ENCODE measurements around the gene HELQ. TPM values are rescaled to one million over a fixed set of nuclear protein-coding genes. Genes with fewer than 3 reads are reported as not detected.
A peak's percentile ranks its signal among the peaks of the same experiment; 100 is the strongest.
"Not testable (repeated sequence)": the region's sequence is repeated elsewhere in the genome, so short reads cannot be mapped to it uniquely, and the experiment has no call there.

The HELQ gene
- total RNA-seq, 2 experiments from 2014 or later: 14.0 to 16.2 TPM

DNA sequence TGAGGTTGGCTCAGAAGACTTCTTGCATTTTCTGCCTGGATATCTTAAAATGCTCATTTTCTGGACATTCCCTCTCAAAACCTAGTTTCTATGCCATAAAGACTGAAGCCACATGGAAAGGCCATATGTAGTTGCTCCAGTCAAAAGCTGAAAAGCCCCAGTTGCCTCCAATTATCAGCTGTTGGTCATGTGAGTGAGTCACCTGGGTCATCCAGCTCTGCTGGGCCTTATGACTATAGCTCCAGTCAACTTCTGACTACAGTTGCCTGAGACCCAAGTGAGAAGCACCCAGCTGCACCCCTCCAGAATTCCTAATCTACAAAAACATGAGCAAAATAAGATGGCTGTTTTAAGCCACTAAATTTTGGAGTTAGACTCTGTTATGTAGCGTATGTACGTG, 41.9 kb downstream of the HELQ start:
- DNase-seq: no peak
- H3K4me3 Mint-ChIP-seq: no peak overlapping the region
- H3K27ac Mint-ChIP-seq: no peak overlapping the region
- H3K27me3 Mint-ChIP-seq: no peaks in the 10 kb centered on the region
- peaks cover 4% of the 10 kb centered on the region for H3K4me1 Mint-ChIP-seq
- ChIA-PET POLR2A (no interaction called here), CTCF (interaction anchor here (1.1 kb wide), 1 partner anchor 40 kb away, joined by 3 read pairs; no protein-coding TSS in a partner anchor)
- peaks cover 32% of the 10 kb centered on the region for H3K36me3 Mint-ChIP-seq (ENCODE audit: low read depth)
- H3K9me3 Mint-ChIP-seq: no peaks in the 10 kb centered on the region

DNA sequence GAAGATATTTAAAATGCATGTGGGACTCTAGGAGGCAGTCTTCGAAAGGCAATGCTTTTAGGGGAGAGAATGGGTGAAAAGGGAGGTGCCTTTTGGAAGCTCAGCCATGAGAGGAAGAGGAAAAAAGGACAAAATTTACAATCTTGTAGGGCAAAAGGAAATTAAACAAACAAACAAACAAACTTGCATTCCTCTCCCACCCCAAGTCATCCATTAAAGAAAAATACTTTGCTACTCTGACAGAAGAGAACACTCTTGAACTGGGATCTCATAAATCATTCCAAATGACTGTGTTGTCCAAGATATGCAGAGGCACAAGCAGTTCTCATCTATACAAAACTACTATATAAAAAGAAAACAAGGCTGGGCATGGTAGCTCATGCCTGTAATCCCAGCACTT, 46.7 kb downstream of the HELQ start:
- Mint-ChIP-seq H3K9me3 (no peaks in the 10 kb centered on the region), H3K4me3 (no peak overlapping the region), H3K36me3 (ENCODE audit: low read depth) (peaks cover 17% of the 10 kb centered on the region), H3K4me1 (no peaks in the 10 kb centered on the region), H3K27ac (no peak overlapping the region), H3K27me3 (no peaks in the 10 kb centered on the region)
- DNase-seq: no peak
- POLR2A ChIA-PET: interaction anchor here (0.6 kb wide), 1 partner anchor 93 kb away, joined by 9 read pairs; no protein-coding TSS in a partner anchor
- CTCF ChIA-PET: no interaction called here

DNA sequence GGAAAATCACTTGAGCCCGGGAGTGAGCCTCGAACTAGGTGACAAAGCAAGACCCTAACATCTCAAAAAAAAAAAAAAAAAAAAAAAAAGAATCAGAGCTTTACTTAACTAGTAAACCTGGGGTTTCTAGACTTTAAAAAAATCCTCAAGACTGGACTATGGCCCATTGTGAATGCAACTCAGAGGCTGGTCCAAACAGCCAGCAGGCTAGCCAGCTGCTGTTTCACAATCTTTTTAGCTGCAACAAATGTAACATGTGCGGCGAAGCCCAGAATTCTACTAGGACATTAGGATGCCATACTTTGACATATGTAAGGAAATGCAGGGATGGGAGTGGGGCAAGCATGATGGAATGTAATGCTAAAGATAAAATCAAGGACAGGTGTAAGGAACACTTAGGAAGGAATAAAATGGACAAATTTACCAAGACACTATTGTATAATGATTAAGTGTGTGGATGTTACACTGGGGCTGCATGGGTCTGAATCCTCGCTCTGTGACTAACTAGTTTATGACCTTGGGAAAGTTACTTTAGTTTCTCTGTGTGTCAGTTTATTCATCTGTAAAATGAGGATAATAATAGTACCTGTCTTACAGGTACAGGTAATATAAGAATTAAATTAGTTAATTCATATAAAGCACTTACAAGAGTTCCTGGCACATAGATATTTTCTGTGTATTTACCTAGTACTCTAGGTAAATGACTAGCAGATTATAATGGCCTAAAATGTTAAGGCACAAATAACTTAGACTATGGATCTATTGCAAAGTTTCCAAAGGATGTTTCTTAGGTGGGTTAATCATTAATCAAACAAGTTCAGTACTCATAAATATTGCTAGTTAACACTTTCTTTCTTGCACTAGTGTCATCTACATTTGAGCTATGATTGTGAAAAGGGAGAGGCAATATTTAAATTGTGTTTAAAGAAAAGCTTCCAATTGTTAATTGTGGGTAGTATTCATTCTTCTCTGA, 49.5 kb downstream of the HELQ start:
- peaks cover 11% of the 10 kb centered on the region for H3K36me3 Mint-ChIP-seq (ENCODE audit: low read depth)
- CTCF ChIA-PET: no interaction called here
- H3K4me1 Mint-ChIP-seq: peaks cover 5% of the 10 kb centered on the region
- H3K27me3 Mint-ChIP-seq: no peaks in the 10 kb centered on the region
- H3K27ac Mint-ChIP-seq: peak overlapping the region; percentile 26
- no peak for DNase-seq
- H3K4me3 Mint-ChIP-seq: no peak overlapping the region
- no peaks in the 10 kb centered on the region for H3K9me3 Mint-ChIP-seq
- POLR2A ChIA-PET: no interaction called here

DNA sequence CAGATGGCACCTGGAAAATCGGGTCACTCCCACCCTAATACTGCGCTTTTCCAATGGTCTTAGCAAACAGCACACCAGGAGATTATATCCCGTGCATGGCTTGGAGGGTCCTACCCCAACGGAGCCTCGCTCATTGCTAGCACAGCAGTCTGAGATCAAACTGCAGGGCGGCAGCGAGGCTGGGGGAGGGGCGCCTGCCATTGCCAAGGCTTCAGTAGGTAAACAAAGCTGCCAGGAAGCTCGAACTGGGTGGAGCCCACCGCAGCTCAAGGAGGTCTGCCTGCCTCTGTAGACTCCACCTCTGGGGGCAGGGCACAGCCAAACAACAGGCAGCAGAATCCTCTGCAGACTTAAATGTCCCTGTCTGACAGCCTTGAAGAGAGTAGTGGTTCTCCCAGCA, 57.5 kb downstream of the HELQ start:
- H3K4me1 Mint-ChIP-seq; CTCF ChIA-PET; POLR2A ChIA-PET; H3K4me3 Mint-ChIP-seq; H3K27me3 Mint-ChIP-seq; DNase-seq; H3K36me3 Mint-ChIP-seq (ENCODE audit: low read depth); H3K27ac Mint-ChIP-seq: not testable (repeated sequence)
- peaks cover 11% of the 10 kb centered on the region for H3K9me3 Mint-ChIP-seq

DNA sequence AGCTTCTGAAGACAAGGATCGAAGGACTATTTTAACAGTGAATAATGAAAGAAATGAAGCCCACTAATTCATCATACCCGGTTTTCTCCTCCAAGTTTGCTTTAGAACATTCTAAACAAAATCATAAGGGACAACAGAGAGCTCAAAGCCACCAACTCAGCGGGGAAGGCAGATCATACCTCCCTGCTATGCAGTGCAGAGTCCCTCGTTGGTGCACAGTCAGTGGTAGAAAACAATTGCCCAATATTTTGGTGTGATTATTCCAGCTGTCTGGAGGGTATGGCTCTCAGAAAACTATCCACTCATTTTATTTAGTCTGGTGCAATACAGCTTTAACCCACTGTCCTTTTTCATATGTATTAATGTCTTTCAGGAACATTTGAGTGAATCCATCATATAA, 61.7 kb downstream of the HELQ start:
- CTCF ChIA-PET: no interaction called here
- Mint-ChIP-seq H3K27ac (no peak overlapping the region), H3K9me3 (peaks cover 6% of the 10 kb centered on the region), H3K4me1 (peaks cover 5% of the 10 kb centered on the region), H3K4me3 (no peak overlapping the region), H3K27me3 (peaks cover 7% of the 10 kb centered on the region), H3K36me3 (ENCODE audit: low read depth) (no peaks in the 10 kb centered on the region)
- POLR2A ChIA-PET: no interaction called here
- no peak for DNase-seq

DNA sequence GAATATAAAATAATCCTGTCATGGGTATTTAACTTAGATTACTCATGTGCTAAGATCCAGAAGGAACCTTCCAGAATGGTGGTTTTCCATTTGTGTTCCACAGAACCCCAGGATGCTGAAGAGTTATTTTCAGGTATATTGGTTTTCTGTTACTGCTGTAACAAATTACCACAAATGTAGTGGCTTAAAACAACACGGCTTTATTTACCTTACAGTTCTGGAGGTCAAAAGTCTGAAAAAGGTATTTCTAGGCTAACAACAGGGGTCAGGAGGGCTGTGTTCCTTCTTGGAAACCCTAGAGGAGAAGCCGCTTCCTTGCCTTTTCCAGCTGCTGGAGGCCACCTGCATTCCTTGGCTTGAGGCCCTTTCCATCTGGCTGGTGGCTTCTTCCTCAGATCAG, 63.1 kb downstream of the HELQ start:
- POLR2A ChIA-PET: no interaction called here
- peaks cover 2% of the 10 kb centered on the region for H3K9me3 Mint-ChIP-seq
- peaks cover 7% of the 10 kb centered on the region for H3K27me3 Mint-ChIP-seq
- no peak overlapping the region for H3K27ac Mint-ChIP-seq
- H3K4me3 Mint-ChIP-seq: no peak overlapping the region
- peaks cover 16% of the 10 kb centered on the region for H3K4me1 Mint-ChIP-seq
- CTCF ChIA-PET: no interaction called here
- no peaks in the 10 kb centered on the region for H3K36me3 Mint-ChIP-seq (ENCODE audit: low read depth)
- no peak for DNase-seq

DNA sequence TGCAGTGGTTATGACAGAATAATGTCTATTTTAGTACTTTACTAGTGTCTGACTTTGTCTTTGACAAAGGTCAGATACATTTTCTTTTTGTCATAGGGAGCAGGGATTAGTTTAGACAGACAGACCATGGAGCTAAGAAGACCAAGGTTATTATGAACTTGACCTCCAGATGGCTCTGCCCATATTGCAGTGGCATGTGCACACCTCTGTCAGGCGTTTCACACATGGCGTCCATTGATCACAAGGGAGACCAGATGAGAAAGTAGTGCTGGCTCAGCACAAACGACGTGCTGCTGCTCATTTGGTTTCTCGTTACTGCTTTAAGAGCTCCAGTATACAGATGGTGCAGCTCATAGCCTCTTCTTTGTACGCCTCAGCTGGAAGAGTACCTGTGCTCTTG, 64.7 kb downstream of the HELQ start:
- peaks cover 21% of the 10 kb centered on the region for H3K4me1 Mint-ChIP-seq
- H3K36me3 Mint-ChIP-seq (ENCODE audit: low read depth): no peaks in the 10 kb centered on the region
- H3K27me3 Mint-ChIP-seq: peaks cover 7% of the 10 kb centered on the region
- ChIA-PET POLR2A (no interaction called here), CTCF (interaction anchor here (0.6 to 1.3 kb wide), 3 partner anchors 14 to 398 kb away, joined by 3 to 5 read pairs (median 3); no protein-coding TSS in a partner anchor)
- no peak overlapping the region for H3K27ac Mint-ChIP-seq
- DNase-seq: no peak
- no peak overlapping the region for H3K4me3 Mint-ChIP-seq
- peaks cover 5% of the 10 kb centered on the region for H3K9me3 Mint-ChIP-seq

DNA sequence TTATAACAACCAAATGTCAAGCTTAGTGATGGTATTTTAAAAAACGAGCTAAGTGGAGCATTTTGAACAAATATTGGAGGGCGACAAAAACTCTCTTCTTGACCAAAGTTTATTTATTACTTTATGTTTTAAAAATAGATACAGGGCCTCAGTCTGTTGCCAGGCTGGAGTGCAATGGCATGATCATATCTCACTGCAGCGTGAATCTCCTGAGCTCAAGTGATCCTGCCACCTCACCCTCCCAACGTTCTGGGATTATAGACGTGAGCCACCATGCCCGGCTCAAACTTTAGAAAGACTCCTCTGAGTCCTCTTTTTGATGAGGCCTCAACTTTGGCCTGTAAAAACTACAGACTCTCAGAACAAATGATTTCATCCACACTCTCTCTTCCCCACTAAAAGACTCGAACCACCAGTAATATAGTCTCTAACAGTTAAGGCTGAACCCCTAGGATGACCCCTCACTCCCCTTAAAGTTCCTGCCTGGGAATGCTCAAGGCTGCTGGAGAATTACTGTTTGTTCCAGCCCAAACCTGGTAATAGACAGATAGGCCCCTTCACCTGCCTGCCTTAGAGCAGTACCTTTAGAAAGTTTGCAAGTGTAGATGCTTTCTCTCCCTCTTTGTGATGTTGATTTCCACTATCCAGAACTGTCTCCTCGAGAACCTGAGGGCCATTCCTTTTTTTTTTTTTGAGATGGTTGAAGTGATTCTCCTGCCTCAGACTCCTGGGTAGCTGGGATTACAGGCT, 65.7 kb downstream of the HELQ start:
- peaks cover 21% of the 10 kb centered on the region for H3K4me1 Mint-ChIP-seq
- no peak for DNase-seq
- peaks cover 5% of the 10 kb centered on the region for H3K27me3 Mint-ChIP-seq
- H3K27ac Mint-ChIP-seq: no peak overlapping the region
- ChIA-PET POLR2A (no interaction called here), CTCF (interaction anchor here (0.6 to 1.2 kb wide), 3 partner anchors 11 to 69 kb away, joined by 3 to 4 read pairs (median 3); no protein-coding TSS in a partner anchor)
- H3K9me3 Mint-ChIP-seq: peaks cover 10% of the 10 kb centered on the region
- H3K4me3 Mint-ChIP-seq: no peak overlapping the region
- no peaks in the 10 kb centered on the region for H3K36me3 Mint-ChIP-seq (ENCODE audit: low read depth)

DNA sequence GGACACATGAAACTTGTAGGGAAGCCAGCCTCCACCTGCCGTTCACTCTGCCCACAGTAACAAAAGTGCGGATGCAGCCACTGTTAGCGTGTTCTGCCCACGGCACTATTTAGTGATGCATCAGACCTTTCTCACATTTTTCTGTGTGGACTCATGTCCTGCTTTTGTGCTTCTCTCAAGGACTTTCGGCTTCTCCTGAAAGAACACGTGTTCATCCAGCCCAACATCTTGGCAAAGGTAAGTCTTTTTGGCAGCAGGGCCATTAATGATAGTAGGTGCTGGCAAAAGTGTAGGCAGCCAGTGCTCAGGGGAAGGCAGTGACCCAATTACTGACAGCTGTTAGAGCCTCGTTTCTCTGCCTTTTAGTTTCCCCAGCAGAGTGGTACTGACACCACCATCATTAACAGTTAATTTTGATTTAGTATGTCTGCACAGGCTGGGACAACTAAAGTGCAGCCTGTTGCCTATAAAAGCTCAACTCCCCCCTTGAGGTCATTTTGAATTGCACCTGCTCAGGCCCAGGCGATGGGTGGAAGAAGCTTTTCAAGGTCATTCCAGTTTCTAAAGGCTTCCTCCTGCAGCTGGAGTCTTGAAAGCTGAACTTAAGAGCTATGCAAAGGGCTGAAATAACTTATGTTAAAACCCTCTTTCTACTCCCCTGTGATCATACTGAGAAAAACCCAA, 66.4 kb downstream of the HELQ start:
- POLR2A ChIA-PET: no interaction called here
- H3K9me3 Mint-ChIP-seq: peaks cover 10% of the 10 kb centered on the region
- H3K4me3 Mint-ChIP-seq: no peak overlapping the region
- peaks cover 21% of the 10 kb centered on the region for H3K4me1 Mint-ChIP-seq
- H3K27ac Mint-ChIP-seq: no peak overlapping the region
- H3K36me3 Mint-ChIP-seq (ENCODE audit: low read depth): no peaks in the 10 kb centered on the region
- no peak for DNase-seq
- H3K27me3 Mint-ChIP-seq: peaks cover 5% of the 10 kb centered on the region
- CTCF ChIA-PET: interaction anchor here (0.6 to 1.5 kb wide), 4 partner anchors 7 to 105 kb away, joined by 3 to 6 read pairs (median 4); partner anchors contain the start of gene COQ2

DNA sequence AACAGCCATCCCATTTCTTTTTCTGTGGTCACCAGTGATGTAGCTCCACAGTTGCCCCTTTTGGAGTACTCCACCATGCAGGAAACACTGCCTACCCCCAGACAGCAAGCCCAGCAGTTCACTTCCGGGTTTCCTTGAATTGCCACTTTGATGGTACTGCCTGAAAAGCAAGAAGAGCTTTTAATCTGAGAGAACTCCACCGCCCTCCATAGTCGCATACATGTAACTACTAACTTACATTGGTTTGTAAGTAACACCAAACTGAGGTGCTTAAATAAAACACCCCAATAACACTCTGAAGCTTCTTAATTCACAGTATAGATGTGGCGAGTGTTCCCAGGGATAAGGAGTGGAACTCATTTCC, 67.3 kb downstream of the HELQ start:
- CTCF ChIA-PET: interaction anchor here (0.9 to 1.5 kb wide), 3 partner anchors 8 to 104 kb away, joined by 3 to 6 read pairs (median 4); partner anchors contain the start of gene COQ2

DNA sequence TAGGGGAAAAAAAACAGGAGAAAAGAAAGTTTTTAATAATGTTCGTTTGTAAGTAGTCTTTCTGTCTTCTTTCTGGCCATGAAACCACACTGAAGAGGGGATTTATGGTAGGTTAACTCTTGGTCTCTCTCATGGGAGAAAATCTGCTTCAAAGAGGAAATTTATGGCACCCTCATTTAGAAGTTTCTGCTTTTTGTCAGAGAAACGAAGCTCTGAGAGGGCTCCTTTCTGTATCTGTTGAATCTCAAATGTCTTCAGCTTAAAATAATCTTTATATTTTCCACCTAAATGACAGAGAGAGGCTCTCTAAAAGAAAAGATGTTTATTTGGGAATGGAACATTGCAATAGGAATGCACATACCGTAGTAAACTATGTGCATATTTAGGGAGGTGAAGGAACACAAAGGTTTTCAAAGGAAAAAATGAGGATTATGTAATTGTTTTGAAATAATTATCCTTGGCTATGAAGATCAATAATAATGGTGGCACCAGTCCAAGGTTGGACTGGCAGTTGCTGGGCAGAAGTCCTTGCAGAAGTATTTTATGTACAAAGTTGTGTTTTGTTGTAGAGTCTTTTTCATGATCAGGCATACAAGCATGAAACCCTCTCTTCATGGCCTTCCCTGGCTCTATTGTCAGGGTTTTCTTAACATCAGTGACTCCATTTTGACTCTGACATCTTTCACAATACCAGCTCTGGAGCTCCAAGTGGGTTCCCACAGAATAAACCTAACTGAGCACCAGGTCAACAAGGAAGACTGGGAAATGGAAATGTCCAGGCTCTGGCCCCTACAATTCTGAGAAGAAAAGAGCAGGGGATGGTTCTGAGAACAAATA, 67.9 kb downstream of the HELQ start:
- DNase-seq: no peak
- Mint-ChIP-seq H3K27ac (peak overlapping the region; percentile 54), H3K4me1 (peaks cover 22% of the 10 kb centered on the region), H3K4me3 (no peak overlapping the region), H3K27me3 (peaks cover 2% of the 10 kb centered on the region), H3K9me3 (peaks cover 10% of the 10 kb centered on the region), H3K36me3 (ENCODE audit: low read depth) (no peaks in the 10 kb centered on the region)
- ChIA-PET CTCF (interaction anchor here (0.9 to 1.5 kb wide), 3 partner anchors 9 to 104 kb away, joined by 3 to 6 read pairs (median 4); partner anchors contain the start of gene COQ2), POLR2A (interaction anchor here (0.6 to 1.0 kb wide), 2 partner anchors 958 to 1101 kb away, joined by 3 read pairs; no protein-coding TSS in a partner anchor)

More for the DNA sequence above, 67.3 kb downstream of the HELQ start:
- Mint-ChIP-seq H3K27me3 (peaks cover 5% of the 10 kb centered on the region), H3K4me3 (no peak overlapping the region), H3K27ac (peak overlapping the region; percentile 54), H3K36me3 (ENCODE audit: low read depth) (no peaks in the 10 kb centered on the region), H3K9me3 (peaks cover 10% of the 10 kb centered on the region), H3K4me1 (peaks cover 21% of the 10 kb centered on the region)
- DNase-seq: peak; percentile 68
- POLR2A ChIA-PET: interaction anchor here (1.0 kb wide), 1 partner anchor 959 kb away, joined by 3 read pairs; no protein-coding TSS in a partner anchor

DNA sequence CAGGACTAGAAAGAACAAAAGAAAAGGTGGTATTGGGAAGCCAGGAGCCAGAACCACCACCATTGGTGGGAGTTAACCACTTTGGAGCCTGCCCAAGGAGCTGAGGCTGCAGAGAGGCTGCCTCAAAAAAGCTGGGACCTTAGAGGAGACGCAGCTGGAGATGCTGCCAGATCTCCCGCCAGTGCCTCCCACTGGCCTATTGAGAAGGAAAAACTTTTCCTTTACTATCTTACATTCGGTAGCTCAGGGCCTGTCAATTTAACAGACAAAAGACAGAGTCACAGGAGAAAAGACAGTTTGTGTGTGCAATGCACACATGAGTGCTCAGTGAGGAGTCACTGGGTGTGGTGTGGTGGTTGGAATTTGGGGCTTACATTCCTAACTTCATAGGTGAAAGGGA, 68.6 kb downstream of the HELQ start:
- Mint-ChIP-seq H3K4me1 (peaks cover 25% of the 10 kb centered on the region), H3K4me3 (no peak overlapping the region), H3K36me3 (ENCODE audit: low read depth) (no peaks in the 10 kb centered on the region), H3K27ac (no peak overlapping the region), H3K9me3 (peaks cover 10% of the 10 kb centered on the region), H3K27me3 (peaks cover 2% of the 10 kb centered on the region)
- DNase-seq: no peak
- ChIA-PET POLR2A (no interaction called here), CTCF (no interaction called here)

All from activated CD4-positive, alpha-beta T cell treated with anti-CD3 and anti-CD28 coated beads, Interleukin-2, amount 10 ng/mL, durations not matched to agents 7 days and 5 days (primary cell).